ENCODE measurements around the gene GH1.

The GH1 gene

DNA sequence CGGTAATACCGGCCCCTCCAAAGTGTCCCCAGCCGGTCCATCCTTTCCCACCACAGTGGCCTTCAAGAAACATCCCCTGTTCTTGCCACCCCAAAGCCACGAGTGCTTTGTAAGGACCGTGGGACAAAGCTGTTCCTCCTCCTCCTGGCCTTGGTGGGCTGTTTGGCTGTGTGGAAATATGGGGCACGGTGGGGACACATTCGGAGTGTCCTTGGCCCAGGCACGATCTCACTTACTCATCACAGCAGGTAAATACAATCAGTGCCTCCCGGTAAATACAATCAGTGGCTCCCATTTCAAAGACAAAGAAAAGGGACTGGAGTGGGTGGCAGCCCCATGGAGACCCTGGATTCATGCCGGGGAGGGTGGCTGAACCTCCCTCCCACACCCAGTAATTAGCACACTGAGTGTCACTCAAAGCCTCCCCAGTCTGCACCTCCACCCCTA, 43.7 kb upstream of the GH1 start:
- H3K36me3 ChIP-seq (ENCODE audit: insufficient read depth, low read length), result no peaks in the 10 kb centered on the region
- H3K9ac ChIP-seq (ENCODE audit: low read depth, low read length), result no peak overlapping the region
- H3K4me2 ChIP-seq (ENCODE audit: insufficient read depth, low read length), result no peak overlapping the region
- no peak overlapping the region for H2AFZ ChIP-seq (ENCODE audit: low read depth, low read length)
- H3K4me3 ChIP-seq (ENCODE audit: low read depth in 1 of 2, low read length in 2 of 2), result no peak overlapping the region
- H3K9me3 ChIP-seq (ENCODE audit: insufficient read depth, low read length, severe bottlenecking), result no peaks in the 10 kb centered on the region
- 0 out of 2 replicates have a peak, but pooled peaks cover 3% of the 10 kb centered on the region for H4K20me1 ChIP-seq (ENCODE audit: insufficient read depth, low read length)
- no peak for DNase-seq
- no peaks in the 10 kb centered on the region for H3K27me3 ChIP-seq (ENCODE audit: insufficient read depth, low read length, poor library complexity)
- ATAC-seq (ENCODE audit: insufficient read depth, low read depth), result no peak
- H3K27ac ChIP-seq (ENCODE audit: low read length), result no peak overlapping the region
- TF ChIP-seq, protein P1, sequence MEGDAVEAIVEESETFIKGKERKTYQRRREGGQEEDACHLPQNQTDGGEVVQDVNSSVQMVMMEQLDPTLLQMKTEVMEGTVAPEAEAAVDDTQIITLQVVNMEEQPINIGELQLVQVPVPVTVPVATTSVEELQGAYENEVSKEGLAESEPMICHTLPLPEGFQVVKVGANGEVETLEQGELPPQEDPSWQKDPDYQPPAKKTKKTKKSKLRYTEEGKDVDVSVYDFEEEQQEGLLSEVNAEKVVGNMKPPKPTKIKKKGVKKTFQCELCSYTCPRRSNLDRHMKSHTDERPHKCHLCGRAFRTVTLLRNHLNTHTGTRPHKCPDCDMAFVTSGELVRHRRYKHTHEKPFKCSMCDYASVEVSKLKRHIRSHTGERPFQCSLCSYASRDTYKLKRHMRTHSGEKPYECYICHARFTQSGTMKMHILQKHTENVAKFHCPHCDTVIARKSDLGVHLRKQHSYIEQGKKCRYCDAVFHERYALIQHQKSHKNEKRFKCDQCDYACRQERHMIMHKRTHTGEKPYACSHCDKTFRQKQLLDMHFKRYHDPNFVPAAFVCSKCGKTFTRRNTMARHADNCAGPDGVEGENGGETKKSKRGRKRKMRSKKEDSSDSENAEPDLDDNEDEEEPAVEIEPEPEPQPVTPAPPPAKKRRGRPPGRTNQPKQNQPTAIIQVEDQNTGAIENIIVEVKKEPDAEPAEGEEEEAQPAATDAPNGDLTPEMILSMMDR (IDR thresholded peaks at IDR 0.05; ENCODE audit: borderline replicate concordance, extremely low read depth, low read length, poor library complexity, severe bottlenecking), result no peak
- TF ChIP-seq EZH2 (IDR thresholded peaks at IDR 0.05; ENCODE audit: borderline replicate concordance, low read depth, low read length, severe bottlenecking), result no peak
- H3K79me2 ChIP-seq (ENCODE audit: insufficient read depth, low read length), result no peaks in the 10 kb centered on the region
- no peaks in the 10 kb centered on the region for H3K4me1 ChIP-seq (ENCODE audit: insufficient read depth, low read length)

DNA sequence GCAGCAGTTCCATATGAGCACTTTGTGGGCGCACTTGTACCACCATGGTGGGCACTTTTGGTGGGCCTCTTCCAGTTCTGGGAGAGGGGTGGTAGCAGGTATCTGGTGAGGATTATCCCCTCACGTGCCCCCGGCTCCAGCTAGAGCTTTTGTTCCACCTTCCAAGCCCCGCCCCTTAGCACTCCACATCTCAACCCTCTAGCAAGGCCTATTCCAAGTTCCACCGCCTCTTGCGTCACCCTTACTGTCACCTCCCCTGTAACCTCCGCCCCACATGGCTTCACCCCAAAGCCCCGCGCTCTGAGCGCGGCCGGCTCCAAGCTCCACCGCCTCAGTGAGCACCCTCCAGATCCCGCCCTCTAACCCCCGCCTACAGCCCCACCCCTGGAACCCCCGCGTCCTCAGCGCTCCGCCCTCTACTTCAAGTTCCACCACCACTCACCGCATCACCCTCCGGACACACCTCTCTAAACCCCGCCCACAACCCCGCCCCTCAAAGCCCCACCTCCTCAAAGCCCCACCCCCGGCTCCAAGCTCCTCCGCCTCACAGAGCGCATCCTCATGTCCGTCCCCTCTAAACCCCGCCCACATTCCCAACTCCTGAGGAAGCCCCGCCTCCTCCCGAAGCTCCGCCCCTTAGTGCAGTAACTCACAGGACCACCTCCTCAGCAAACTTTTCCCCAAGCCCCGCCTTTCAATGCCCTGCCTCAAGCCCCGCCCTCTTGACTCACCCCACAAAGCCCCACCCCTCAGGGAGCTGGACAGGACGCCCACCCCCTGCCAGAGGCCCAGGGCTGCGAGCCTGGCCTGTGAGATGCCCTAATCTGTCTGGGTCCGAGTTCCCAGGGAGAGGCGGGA, 42.9 kb upstream of the GH1 start:
- Histone ChIP-seq H3K4me2 (ENCODE audit: insufficient read depth, low read length) (no peak overlapping the region), H3K9me3 (ENCODE audit: insufficient read depth, low read length, severe bottlenecking) (no peaks in the 10 kb centered on the region), H3K4me1 (ENCODE audit: insufficient read depth, low read length) (no peaks in the 10 kb centered on the region), H3K27me3 (ENCODE audit: insufficient read depth, low read length, poor library complexity) (no peaks in the 10 kb centered on the region), H3K9ac (ENCODE audit: low read depth, low read length) (no peak overlapping the region), H2AFZ (ENCODE audit: low read depth, low read length) (no peak overlapping the region), H3K27ac (ENCODE audit: low read length) (no peak overlapping the region), H3K36me3 (ENCODE audit: insufficient read depth, low read length) (no peaks in the 10 kb centered on the region), H3K4me3 (ENCODE audit: low read depth in 1 of 2, low read length in 2 of 2) (no peak overlapping the region), H4K20me1 (ENCODE audit: insufficient read depth, low read length) (0 out of 2 replicates have a peak, but pooled peaks cover 3% of the 10 kb centered on the region), H3K79me2 (ENCODE audit: insufficient read depth, low read length) (no peaks in the 10 kb centered on the region)
- peak; percentile 47 for DNase-seq
- no peak for TF ChIP-seq EZH2 (IDR thresholded peaks at IDR 0.05; ENCODE audit: borderline replicate concordance, low read depth, low read length, severe bottlenecking)
- TF ChIP-seq, protein P1 (IDR thresholded peaks at IDR 0.05; ENCODE audit: borderline replicate concordance, extremely low read depth, low read length, poor library complexity, severe bottlenecking), result no peak
- peak; percentile 58 for ATAC-seq (ENCODE audit: insufficient read depth, low read depth)

DNA sequence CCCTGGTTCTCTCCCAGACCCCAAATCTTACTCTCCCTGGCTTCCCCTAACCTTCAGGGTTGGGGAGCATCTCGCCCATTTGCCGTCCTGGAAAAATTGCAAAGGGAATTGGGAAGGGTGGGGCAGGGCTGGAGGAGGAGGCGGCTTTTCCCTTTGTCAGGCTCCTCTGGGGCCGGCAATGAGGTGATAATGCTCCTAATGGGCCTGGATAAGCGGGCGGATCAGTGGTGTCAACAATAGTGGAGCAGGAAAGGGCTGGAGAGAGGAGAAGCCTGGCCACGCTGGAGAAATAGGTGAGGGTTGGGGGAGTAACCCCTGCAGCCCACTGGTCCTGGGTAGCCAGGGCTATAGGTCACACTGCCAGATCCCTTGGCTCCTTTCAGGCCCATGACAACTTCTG, 41.8 kb upstream of the GH1 start:
- Histone ChIP-seq H4K20me1 (ENCODE audit: insufficient read depth, low read length) (0 out of 2 replicates have a peak, but pooled peaks cover 3% of the 10 kb centered on the region), H3K9me3 (ENCODE audit: insufficient read depth, low read length, severe bottlenecking) (no peaks in the 10 kb centered on the region), H3K27ac (ENCODE audit: low read length) (no peak overlapping the region), H2AFZ (ENCODE audit: low read depth, low read length) (no peak overlapping the region), H3K27me3 (ENCODE audit: insufficient read depth, low read length, poor library complexity) (no peaks in the 10 kb centered on the region), H3K9ac (ENCODE audit: low read depth, low read length) (no peak overlapping the region), H3K4me1 (ENCODE audit: insufficient read depth, low read length) (0 out of 2 replicates have a peak, but pooled peaks cover under 1% of the 10 kb centered on the region), H3K36me3 (ENCODE audit: insufficient read depth, low read length) (no peaks in the 10 kb centered on the region), H3K79me2 (ENCODE audit: insufficient read depth, low read length) (no peaks in the 10 kb centered on the region), H3K4me3 (ENCODE audit: low read depth in 1 of 2, low read length in 2 of 2) (no peak overlapping the region), H3K4me2 (ENCODE audit: insufficient read depth, low read length) (no peak overlapping the region)
- ATAC-seq (ENCODE audit: insufficient read depth, low read depth), result no peak
- DNase-seq, result no peak
- TF ChIP-seq EZH2 (IDR thresholded peaks at IDR 0.05; ENCODE audit: borderline replicate concordance, low read depth, low read length, severe bottlenecking), result no peak
- TF ChIP-seq, protein P1 (IDR thresholded peaks at IDR 0.05; ENCODE audit: borderline replicate concordance, extremely low read depth, low read length, poor library complexity, severe bottlenecking), result no peak
